ENCODE measurements around the gene FAM184B. TPM values are rescaled to one million over a fixed set of nuclear protein-coding genes. Genes with fewer than 3 reads are reported as not detected.

FAM184B gene
- total and polyA plus RNA-seq, 2 of the 4 experiments (the other 2 are of a cell fraction) = 0.07 to 0.18 TPM

DNA sequence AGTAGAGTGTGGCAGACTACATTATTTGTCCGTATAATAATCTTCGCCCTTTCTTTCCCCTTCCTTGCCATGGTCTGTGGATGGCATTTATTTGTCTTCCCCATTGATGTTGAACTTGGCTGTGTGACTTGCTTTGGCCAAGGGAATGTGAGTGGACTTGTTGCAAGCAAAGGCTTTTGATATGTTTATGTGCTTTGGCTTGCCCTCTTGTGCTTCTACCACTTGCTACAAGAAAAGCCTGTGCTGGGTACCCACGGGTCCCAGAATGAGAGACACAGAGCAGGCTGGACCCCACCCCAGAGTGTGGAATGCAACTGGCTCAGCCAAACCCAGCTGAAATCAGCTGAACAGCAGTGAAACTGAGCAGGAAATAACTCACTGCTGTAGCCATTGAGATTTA, 63.0 kb downstream of the FAM184B start:
- ATAC-seq (ENCODE audit: low read depth) (no peak), DNase-seq (no peak)
- H2BK20ac ChIP-seq (ENCODE audit: low read depth, low read length) = no peak overlapping the region
- H4K8ac ChIP-seq (ENCODE audit: low read depth in 2 of 2, low read length in 2 of 2) = no peak overlapping the region
- ChIA-PET CTCF (no interaction called here), POLR2A (ENCODE audit: unreplicated experiment) (no interaction called here)
- no peak overlapping the region for H2AFZ ChIP-seq (replicated peaks; ENCODE audit: low read length, poor library complexity)
- no peak overlapping the region for H2AK5ac ChIP-seq (ENCODE audit: low read depth, low read length)
- H3K4me3 ChIP-seq (ENCODE audit: insufficient read depth, low read depth, low read length) = no peak overlapping the region
- no peak overlapping the region for H3K14ac ChIP-seq (replicated peaks; ENCODE audit: low read depth, low read length)
- no peak overlapping the region for H4K91ac ChIP-seq (ENCODE audit: insufficient read depth, low read depth, low read length)
- H3K56ac ChIP-seq (ENCODE audit: extremely low read depth, insufficient read depth, low read length) = no peak overlapping the region
- no peak overlapping the region for H2BK5ac ChIP-seq (ENCODE audit: low read depth, low read length, poor library complexity, severe bottlenecking)
- no peaks in the 10 kb centered on the region for H3K4me1 ChIP-seq (ENCODE audit: control insufficient read depth, insufficient read depth, low read length)
- no peaks in the 10 kb centered on the region for H3K27me3 ChIP-seq (ENCODE audit: control insufficient read depth, insufficient read depth, low read length)
- H3K9me3 ChIP-seq (ENCODE audit: control insufficient read depth, insufficient read depth, low read length) = no peaks in the 10 kb centered on the region
- dilution Hi-C loops (cut with HindIII; ENCODE audit: low sequenced_read_pairs, unreplicated experiment) (no loop called here), in situ Hi-C loops (cut with MboI; ENCODE audit: low sequenced_read_pairs) (no loop called here), intact Hi-C loops (cut with micrococcal nuclease) (no loop called here)
- no peak overlapping the region for H2AK9ac ChIP-seq (replicated peaks; ENCODE audit: low read depth, low read length, poor library complexity)
- no peaks in the 10 kb centered on the region for H3K36me3 ChIP-seq (ENCODE audit: control insufficient read depth, insufficient read depth, low read length)
- H3K79me1 ChIP-seq (ENCODE audit: low read depth in 1 of 2, low read length in 2 of 2) = no peaks in the 10 kb centered on the region
- H4K20me1 ChIP-seq (ENCODE audit: insufficient read depth, low read length) = no peaks in the 10 kb centered on the region
- no CpG with 5 or more reads among the region's 3 CpGs for WGBS, 2 experiments (ENCODE audit: extremely low coverage in 2 of 2, insufficient read length in 1 of 2)
- H3K9me1 ChIP-seq (ENCODE audit: insufficient read depth, low read length) = no peaks in the 10 kb centered on the region
- no peak overlapping the region for H3K23ac ChIP-seq (ENCODE audit: low read depth, low read length)
- no peak overlapping the region for H2BK120ac ChIP-seq (ENCODE audit: low read depth, low read length)
- no peak overlapping the region for H3K9ac ChIP-seq (ENCODE audit: low read depth, low read length)
- H3K18ac ChIP-seq (ENCODE audit: low read depth, low read length) = no peak overlapping the region
- H3K27ac ChIP-seq (ENCODE audit: insufficient read depth, low read length) = no peak overlapping the region
- BruUV-seq (replicated peaks) = no TSS peak
- no peak overlapping the region for H3K4ac ChIP-seq (ENCODE audit: low read depth, low read length)
- H3K4me2 ChIP-seq (ENCODE audit: low read depth, low read length) = no peak overlapping the region
- H4K5ac ChIP-seq (ENCODE audit: low read depth, low read length) = no peak overlapping the region
- no peak for TF ChIP-seq BHLHE40 (IDR thresholded peaks at IDR 0.05; ENCODE audit: low read depth, low read length)
- TF ChIP-seq MXI1 (IDR thresholded peaks at IDR 0.05; ENCODE audit: borderline replicate concordance, low read depth, low read length) = no peak
- no peak for TF ChIP-seq RFX5 (IDR thresholded peaks at IDR 0.05; ENCODE audit: low read depth, low read length)
- TF ChIP-seq MAFK (IDR thresholded peaks at IDR 0.05; ENCODE audit: low read depth, low read length) = no peak
- no peak for TF ChIP-seq NFE2L2 (IDR thresholded peaks at IDR 0.05; ENCODE audit: low read depth, low read length)
- H2BK15ac ChIP-seq (ENCODE audit: low read depth, low read length) = no peak overlapping the region
